GM23248 (cell line): Measurements from ENCODE around the gene NUP210.

Source experiments
- EZH2 ChIP-seq: fragments of 200-600 bp; sonication (generic); IDR thresholded peaks from 2 replicates; pipeline ENCODE4 v1.6.1; 2018; ENCODE audit warnings: antibody characterized with exemption, mild to moderate bottlenecking; ENCODE audit not compliant: insufficient read depth, poor library complexity, severe bottlenecking
- EZH2phosphoT487 ChIP-seq: fragments of 200-600 bp; sonication (generic); IDR thresholded peaks from 2 replicates; pipeline ENCODE4 v1.6.1; 2018; ENCODE audit warnings: antibody characterized with exemption, moderate library complexity, mild to moderate bottlenecking, low read depth; ENCODE audit not compliant: insufficient read depth

GRCh38 chr3:13378155-13378554 is 42.0 kb downstream of the NUP210 start:
- TF ChIP-seq EZH2 (no peak), EZH2phosphoT487 (no peak)
